ENCODE data around the gene PAPSS1.
A peak's percentile ranks its signal among the peaks of the same experiment; 100 is the strongest.

DNA sequence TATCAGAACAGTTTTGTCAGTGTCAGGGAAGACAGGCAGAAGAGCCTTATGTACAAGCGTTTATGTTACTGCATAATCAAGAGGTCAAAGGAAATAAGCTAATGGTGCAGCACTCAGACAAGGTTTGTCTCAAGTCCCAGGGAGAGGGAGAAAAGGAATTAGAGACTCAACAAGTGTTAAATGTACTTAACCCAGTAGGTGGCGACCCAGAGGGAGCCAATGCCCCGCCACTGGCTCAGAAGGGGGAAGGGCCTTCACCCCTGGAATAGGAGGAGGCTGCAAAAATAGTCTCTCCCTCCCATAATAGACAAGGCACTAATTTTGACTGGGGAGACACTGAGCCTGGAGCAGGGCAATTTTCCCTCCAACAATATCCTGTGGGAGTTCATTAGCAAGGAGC, 14.1 kb upstream of the PAPSS1 start:
- TF ChIP-seq POLR2A (IDR thresholded peaks at IDR 0.05) = no peak
- TF ChIP-seq, protein P1, sequence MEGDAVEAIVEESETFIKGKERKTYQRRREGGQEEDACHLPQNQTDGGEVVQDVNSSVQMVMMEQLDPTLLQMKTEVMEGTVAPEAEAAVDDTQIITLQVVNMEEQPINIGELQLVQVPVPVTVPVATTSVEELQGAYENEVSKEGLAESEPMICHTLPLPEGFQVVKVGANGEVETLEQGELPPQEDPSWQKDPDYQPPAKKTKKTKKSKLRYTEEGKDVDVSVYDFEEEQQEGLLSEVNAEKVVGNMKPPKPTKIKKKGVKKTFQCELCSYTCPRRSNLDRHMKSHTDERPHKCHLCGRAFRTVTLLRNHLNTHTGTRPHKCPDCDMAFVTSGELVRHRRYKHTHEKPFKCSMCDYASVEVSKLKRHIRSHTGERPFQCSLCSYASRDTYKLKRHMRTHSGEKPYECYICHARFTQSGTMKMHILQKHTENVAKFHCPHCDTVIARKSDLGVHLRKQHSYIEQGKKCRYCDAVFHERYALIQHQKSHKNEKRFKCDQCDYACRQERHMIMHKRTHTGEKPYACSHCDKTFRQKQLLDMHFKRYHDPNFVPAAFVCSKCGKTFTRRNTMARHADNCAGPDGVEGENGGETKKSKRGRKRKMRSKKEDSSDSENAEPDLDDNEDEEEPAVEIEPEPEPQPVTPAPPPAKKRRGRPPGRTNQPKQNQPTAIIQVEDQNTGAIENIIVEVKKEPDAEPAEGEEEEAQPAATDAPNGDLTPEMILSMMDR (IDR thresholded peaks at IDR 0.05) = peak in 1 of 6 experiments; percentile 12

All from thyroid gland (tissue), 4 donors.